Measurements from ENCODE around the gene SDC3. TPM values are rescaled to one million over a fixed set of nuclear protein-coding genes. Genes with fewer than 3 reads are reported as not detected.
A peak's percentile ranks its signal among the peaks of the same experiment; 100 is the strongest.

SDC3 gene
- total RNA-seq, 1 experiment from 2014 or later: 3.7 TPM

DNA sequence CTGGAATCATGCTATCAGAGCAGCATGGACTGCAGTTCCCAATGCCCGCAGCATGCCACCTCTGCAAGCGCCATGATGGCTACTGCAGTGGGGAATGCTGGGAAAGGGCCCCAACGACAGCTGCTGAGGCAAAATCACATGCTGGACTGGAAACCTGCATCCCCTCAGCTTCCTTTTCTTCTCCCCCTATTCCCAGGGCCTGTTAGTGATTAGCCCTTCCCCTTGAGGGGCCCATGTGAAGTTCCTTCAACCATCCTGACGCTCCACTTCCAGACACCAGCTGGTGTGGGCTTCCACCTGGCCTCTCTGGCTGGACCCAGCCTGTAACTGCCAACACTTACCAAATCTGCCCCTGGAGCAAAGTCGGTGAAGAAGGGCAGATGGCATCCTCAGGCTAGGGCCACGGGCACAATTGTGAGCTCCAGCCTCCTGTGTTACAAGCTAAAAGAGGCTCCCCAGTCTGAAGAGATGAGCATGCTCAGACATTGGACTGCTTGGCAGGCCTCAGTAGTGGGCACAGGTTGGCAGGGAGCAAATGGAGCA is 22.1 kb upstream of the SDC3 start:
- no TSS peak for BruUV-seq (replicated peaks)
- CTCF ChIA-PET: no interaction called here
- Mint-ChIP-seq H3K27ac (ENCODE audit: unreplicated experiment) (no peak overlapping the region), H3K27me3 (ENCODE audit: insufficient read depth, unreplicated experiment) (no peaks in the 10 kb centered on the region), H3K4me3 (ENCODE audit: unreplicated experiment) (no peak overlapping the region), H3K36me3 (ENCODE audit: insufficient read depth, unreplicated experiment) (peaks cover 50% of the 10 kb centered on the region), H3K9me3 (ENCODE audit: unreplicated experiment) (no peaks in the 10 kb centered on the region), H3K4me1 (ENCODE audit: low read depth, unreplicated experiment) (peaks cover 6% of the 10 kb centered on the region)
- Histone ChIP-seq H3K4me3 (ENCODE audit: low read depth, low read length) (no peak overlapping the region), H3K4me1 (no peaks in the 10 kb centered on the region), H3K27me3 (replicated peaks; ENCODE audit: control insufficient read depth, insufficient read depth, low read length) (no peaks in the 10 kb centered on the region), H3K9me3 (no peaks in the 10 kb centered on the region), H3K36me3 (ENCODE audit: control insufficient read depth, insufficient read depth, low read length) (no peaks in the 10 kb centered on the region)
- no peak for TF ChIP-seq CTCF (IDR thresholded peaks at IDR 0.05; ENCODE audit: insufficient read depth in 1 of 2, low read depth in 1 of 2, low read length in 1 of 2, severe bottlenecking in 1 of 2, unreplicated experiment in 1 of 2)
- intact Hi-C loops (cut with micrococcal nuclease; ENCODE audit: unreplicated experiment): no loop called here
- no peak for DNase-seq
- POLR2A ChIA-PET: no interaction called here

DNA sequence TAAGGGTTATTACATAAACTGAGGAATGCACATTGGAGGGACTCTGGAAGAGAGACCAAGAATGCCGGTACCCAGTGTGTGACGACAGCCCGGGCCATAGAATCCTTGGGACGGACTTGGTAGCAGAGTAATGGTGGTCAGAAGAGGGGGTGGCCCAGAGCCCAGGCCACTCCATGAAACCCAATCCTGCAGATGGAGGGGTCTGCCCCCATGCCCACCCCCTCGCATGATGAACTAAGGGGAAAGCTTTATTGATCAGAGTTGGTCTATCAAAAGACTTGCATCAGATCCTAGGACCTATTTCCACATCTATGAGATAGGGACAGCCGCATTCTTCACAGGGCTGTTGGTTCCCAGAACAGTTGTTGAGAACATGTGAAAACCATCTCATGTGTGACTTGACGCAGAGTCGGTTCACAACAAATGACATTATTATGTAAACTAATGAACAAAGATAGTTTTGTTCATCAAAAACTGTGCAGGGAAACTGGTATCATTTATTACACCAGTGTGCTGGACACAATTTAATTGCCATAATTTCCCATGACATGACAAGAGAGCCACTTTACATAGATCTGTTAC is 21.5 kb upstream of the SDC3 start:
- intact Hi-C loops (cut with micrococcal nuclease; ENCODE audit: unreplicated experiment): loop anchor here (5.0 kb wide), 1 partner anchor 128 kb away; no protein-coding TSS in a partner anchor
- Histone ChIP-seq H3K9me3 (no peaks in the 10 kb centered on the region), H3K4me1 (no peaks in the 10 kb centered on the region), H3K27me3 (replicated peaks; ENCODE audit: control insufficient read depth, insufficient read depth, low read length) (no peaks in the 10 kb centered on the region), H3K36me3 (ENCODE audit: control insufficient read depth, insufficient read depth, low read length) (no peaks in the 10 kb centered on the region), H3K4me3 (ENCODE audit: low read depth, low read length) (no peak overlapping the region)
- Mint-ChIP-seq H3K27me3 (ENCODE audit: insufficient read depth, unreplicated experiment) (no peaks in the 10 kb centered on the region), H3K9me3 (ENCODE audit: unreplicated experiment) (no peaks in the 10 kb centered on the region), H3K4me1 (ENCODE audit: low read depth, unreplicated experiment) (peaks cover 4% of the 10 kb centered on the region), H3K27ac (ENCODE audit: unreplicated experiment) (no peak overlapping the region), H3K4me3 (ENCODE audit: unreplicated experiment) (no peak overlapping the region), H3K36me3 (ENCODE audit: insufficient read depth, unreplicated experiment) (peaks cover 43% of the 10 kb centered on the region)
- ChIA-PET CTCF (interaction anchor here (1.0 kb wide), 1 partner anchor 76 kb away, joined by 3 read pairs; no protein-coding TSS in a partner anchor), POLR2A (no interaction called here)
- no TSS peak for BruUV-seq (replicated peaks)
- TF ChIP-seq CTCF (IDR thresholded peaks at IDR 0.05; ENCODE audit: insufficient read depth in 1 of 2, low read depth in 1 of 2, low read length in 1 of 2, severe bottlenecking in 1 of 2, unreplicated experiment in 1 of 2): no peak
- DNase-seq: no peak

GRCh38 chr1:30929135-30929889 is 20.8 kb upstream of the SDC3 start:
- Histone ChIP-seq H3K4me3 (ENCODE audit: low read depth, low read length) (no peak overlapping the region), H3K27me3 (replicated peaks; ENCODE audit: control insufficient read depth, insufficient read depth, low read length) (no peaks in the 10 kb centered on the region), H3K36me3 (ENCODE audit: control insufficient read depth, insufficient read depth, low read length) (no peaks in the 10 kb centered on the region), H3K4me1 (no peaks in the 10 kb centered on the region), H3K9me3 (no peaks in the 10 kb centered on the region)
- no TSS peak for BruUV-seq (replicated peaks)
- Mint-ChIP-seq H3K27me3 (ENCODE audit: insufficient read depth, unreplicated experiment) (no peaks in the 10 kb centered on the region), H3K4me3 (ENCODE audit: unreplicated experiment) (no peak overlapping the region), H3K4me1 (ENCODE audit: low read depth, unreplicated experiment) (no peaks in the 10 kb centered on the region), H3K27ac (ENCODE audit: unreplicated experiment) (no peak overlapping the region), H3K9me3 (ENCODE audit: unreplicated experiment) (no peaks in the 10 kb centered on the region), H3K36me3 (ENCODE audit: insufficient read depth, unreplicated experiment) (peaks cover 36% of the 10 kb centered on the region)
- TF ChIP-seq CTCF (IDR thresholded peaks at IDR 0.05; ENCODE audit: insufficient read depth in 1 of 2, low read depth in 1 of 2, low read length in 1 of 2, severe bottlenecking in 1 of 2, unreplicated experiment in 1 of 2): peak; percentile 50 to 52
- CTCF ChIA-PET: interaction anchor here (1.0 kb wide), 1 partner anchor 75 kb away, joined by 3 read pairs; no protein-coding TSS in a partner anchor
- POLR2A ChIA-PET: no interaction called here
- intact Hi-C loops (cut with micrococcal nuclease; ENCODE audit: unreplicated experiment): loop anchor here (5.0 kb wide), 1 partner anchor 127 kb away; no protein-coding TSS in a partner anchor
- peak in 1 of 2 experiments; percentile 48 for DNase-seq
